ENCODE results near the gene ENTPD1. TPM values are rescaled to one million over a fixed set of nuclear protein-coding genes. Genes with fewer than 3 reads are reported as not detected.

Gene ENTPD1
- total and polyA plus RNA-seq, 2 donors (not counting 1 experiment from before 2014, with no cell fraction given): 0.47 to 3.3 TPM

- no peaks in the 10 kb centered on the region for H3K9me3 ChIP-seq (ENCODE audit: control insufficient read depth, insufficient read depth, low read depth, low read length)
- no peaks in the 10 kb centered on the region for H3K27me3 ChIP-seq (ENCODE audit: control insufficient read depth, insufficient read depth, low read length)
- DNase-seq (ENCODE audit: low read depth in 2 of 2): peak in 1 of 2 donors; percentile 59
These were observed 104.4 kb downstream of the ENTPD1 start for GRCh38 chr10:95860166-95860940.

GRCh38 chr10:95861386-95861785 lies 105.4 kb downstream of the ENTPD1 start:
- DNase-seq (ENCODE audit: low read depth in 2 of 2): peak in 1 of 2 donors; percentile 76
- Histone ChIP-seq H3K79me2 (ENCODE audit: control insufficient read depth, insufficient read depth, low read length) (no peaks in the 10 kb centered on the region), H3K36me3 (ENCODE audit: control insufficient read depth, insufficient read depth, low read length) (no peaks in the 10 kb centered on the region), H3K4me2 (ENCODE audit: extremely low read depth, insufficient read depth, low read length) (no peak overlapping the region), H3K4me1 (ENCODE audit: control insufficient read depth, extremely low read depth, insufficient read depth, low read length) (no peaks in the 10 kb centered on the region), H3K27ac (ENCODE audit: insufficient read depth, low read length) (no peak overlapping the region), H3K9ac (ENCODE audit: insufficient read depth, low read length) (no peak overlapping the region), H4K20me1 (ENCODE audit: control insufficient read depth, extremely low read depth, insufficient read depth, low read length) (no peaks in the 10 kb centered on the region), H3K27me3 (ENCODE audit: control insufficient read depth, insufficient read depth, low read length) (no peaks in the 10 kb centered on the region), H3K9me3 (ENCODE audit: control insufficient read depth, insufficient read depth, low read depth, low read length) (no peaks in the 10 kb centered on the region), H2AFZ (ENCODE audit: low read length) (no peak overlapping the region), H3K4me3 (replicated peaks in 1 of 4; ENCODE audit: control extremely low read depth in 1 of 4, insufficient read depth in 1 of 4, low read depth in 3 of 4, low read length in 4 of 4) (no peak overlapping the region)
- TF ChIP-seq EZH2 (IDR thresholded peaks at IDR 0.05; ENCODE audit: low read length, missing control alignments): no peak
- no peak for TF ChIP-seq CTCF (conservative IDR thresholded peaks at IDR 0.05 in 1 of 2, IDR thresholded peaks at IDR 0.05 in 1 of 2; ENCODE audit: low read depth in 1 of 2, low read length in 2 of 2)

More at GRCh38 chr10:95860166-95860940, 104.4 kb downstream of the ENTPD1 start:
- no peaks in the 10 kb centered on the region for H4K20me1 ChIP-seq (ENCODE audit: control insufficient read depth, extremely low read depth, insufficient read depth, low read length)
- no peak overlapping the region for H3K27ac ChIP-seq (ENCODE audit: insufficient read depth, low read length)
- H3K4me3 ChIP-seq (replicated peaks in 1 of 4; ENCODE audit: control extremely low read depth in 1 of 4, insufficient read depth in 1 of 4, low read depth in 3 of 4, low read length in 4 of 4): no peak overlapping the region
- H2AFZ ChIP-seq (ENCODE audit: low read length): no peak overlapping the region
- H3K4me1 ChIP-seq (ENCODE audit: control insufficient read depth, extremely low read depth, insufficient read depth, low read length): no peaks in the 10 kb centered on the region
- H3K9ac ChIP-seq (ENCODE audit: insufficient read depth, low read length): no peak overlapping the region
- TF ChIP-seq EZH2 (IDR thresholded peaks at IDR 0.05; ENCODE audit: low read length, missing control alignments): no peak
- no peak for TF ChIP-seq CTCF (conservative IDR thresholded peaks at IDR 0.05 in 1 of 2, IDR thresholded peaks at IDR 0.05 in 1 of 2; ENCODE audit: low read depth in 1 of 2, low read length in 2 of 2)
- H3K4me2 ChIP-seq (ENCODE audit: extremely low read depth, insufficient read depth, low read length): no peak overlapping the region
- no peaks in the 10 kb centered on the region for H3K36me3 ChIP-seq (ENCODE audit: control insufficient read depth, insufficient read depth, low read length)
- no peaks in the 10 kb centered on the region for H3K79me2 ChIP-seq (ENCODE audit: control insufficient read depth, insufficient read depth, low read length)

- Histone ChIP-seq H3K4me1 (ENCODE audit: control insufficient read depth, extremely low read depth, insufficient read depth, low read length) (no peaks in the 10 kb centered on the region), H3K9ac (ENCODE audit: insufficient read depth, low read length) (no peak overlapping the region), H3K9me3 (ENCODE audit: control insufficient read depth, insufficient read depth, low read depth, low read length) (no peaks in the 10 kb centered on the region), H3K36me3 (ENCODE audit: control insufficient read depth, insufficient read depth, low read length) (no peaks in the 10 kb centered on the region), H3K4me2 (ENCODE audit: extremely low read depth, insufficient read depth, low read length) (no peak overlapping the region), H3K4me3 (replicated peaks in 1 of 4; ENCODE audit: control extremely low read depth in 1 of 4, insufficient read depth in 1 of 4, low read depth in 3 of 4, low read length in 4 of 4) (no peak overlapping the region), H4K20me1 (ENCODE audit: control insufficient read depth, extremely low read depth, insufficient read depth, low read length) (no peaks in the 10 kb centered on the region), H3K27ac (ENCODE audit: insufficient read depth, low read length) (no peak overlapping the region), H2AFZ (ENCODE audit: low read length) (peak overlapping the region; percentile 60), H3K27me3 (ENCODE audit: control insufficient read depth, insufficient read depth, low read length) (no peaks in the 10 kb centered on the region), H3K79me2 (ENCODE audit: control insufficient read depth, insufficient read depth, low read length) (no peaks in the 10 kb centered on the region)
- peak; percentile 75 to 80 for TF ChIP-seq CTCF (conservative IDR thresholded peaks at IDR 0.05 in 1 of 2, IDR thresholded peaks at IDR 0.05 in 1 of 2; ENCODE audit: low read depth in 1 of 2, low read length in 2 of 2)
- no peak for TF ChIP-seq EZH2 (IDR thresholded peaks at IDR 0.05; ENCODE audit: low read length, missing control alignments)
- peak; percentile 75 to 87 for DNase-seq (ENCODE audit: low read depth in 2 of 2)
These were observed 109.2 kb downstream of the ENTPD1 start for GRCh38 chr10:95864906-95865813.

All from fibroblast of lung (primary cell).